Upper lobe of right lung (tissue), 1 donor: ENCODE results near the gene ANKFY1. TPM values are rescaled to one million over a fixed set of nuclear protein-coding genes. Genes with fewer than 3 reads are reported as not detected.

Experiments
- ATAC-seq: fragments of 200-7000 bp; cut with Tn5 transposase; one replicate; pipeline ENCODE4 v1.9.1; 2020; ENCODE audit warnings: mild to moderate bottlenecking, moderate library complexity
- DNase-seq: peaks from one replicate; pipeline ENCODE4 v3.0.0-alpha.2; 2020
- H3K27ac ChIP-seq: fragments of 200-600 bp; one replicate; pipeline ENCODE4 v1.8.0; 2022
- H3K27me3 ChIP-seq: fragments of 200-600 bp; one replicate; pipeline ENCODE4 v1.8.0; 2022; ENCODE audit warnings: mild to moderate bottlenecking
- H3K36me3 ChIP-seq: fragments of 200-600 bp; one replicate; pipeline ENCODE4 v1.8.0; 2022
- H3K4me1 ChIP-seq: fragments of 200-600 bp; one replicate; pipeline ENCODE4 v1.8.0; 2022
- H3K4me3 ChIP-seq: fragments of 200-600 bp; one replicate; pipeline ENCODE4 v1.8.0; 2022; ENCODE audit warnings: mild to moderate bottlenecking
- H3K9me3 ChIP-seq: fragments of 200-600 bp; one replicate; pipeline ENCODE4 v1.8.0; 2022
- intact Hi-C: fragments of 100-400 bp; cut with DNase I; formaldehyde crosslinking; loops from one replicate; pipeline ENCODE4 v1.11.0; 2022
- total RNA-seq: library from RNA; stranded (reverse); fragmentation: NEBNext Ultra II Directional; extraction: Animal tissue kit (Norgen Biotek cat#: 25700); gene quantifications from one replicate; pipeline ENCODE4 v1.2.1, GENCODE V29; 2021
- TF ChIP-seq, protein P1 (sequence below): fragments of 200-600 bp; IDR thresholded peaks from one replicate; pipeline ENCODE4 v1.8.0; 2022; ENCODE audit warnings: antibody characterized with exemption
- donor health status: DM: no; HTN: yes; CAD: no; lungs with severe emphysema.

ANKFY1 gene
- total RNA-seq, 1 donor from 2014 or later = 64.8 TPM

DNA sequence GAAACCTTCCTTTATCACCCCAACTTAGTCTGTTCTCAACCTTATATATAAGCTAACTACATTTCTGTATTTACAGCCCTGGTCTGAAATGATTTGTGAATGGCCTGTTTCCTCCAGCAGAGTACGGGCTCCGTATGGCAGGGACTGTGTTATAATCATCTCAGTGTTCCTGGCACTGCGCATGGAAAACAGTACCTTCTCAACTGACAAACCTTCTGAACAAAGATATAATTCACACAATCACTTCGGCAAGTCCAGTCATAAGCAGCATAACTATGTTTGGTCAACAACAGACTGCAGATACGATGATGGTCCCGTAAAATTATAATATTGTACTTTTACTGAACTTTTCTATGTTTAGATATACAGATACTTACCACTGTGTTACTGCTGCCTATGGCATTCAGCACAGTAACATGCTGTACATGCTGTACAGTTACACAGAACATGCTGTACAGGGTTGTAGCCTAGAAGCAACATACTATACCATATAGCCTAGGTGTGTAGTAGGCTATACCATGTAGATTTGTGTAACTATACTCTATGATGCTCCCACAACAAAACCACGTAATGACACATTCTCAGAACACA is 30.0 kb downstream of the ANKFY1 start:
- ATAC-seq (no peak), DNase-seq (no peak)
- Histone ChIP-seq H3K9me3 (no peaks in the 10 kb centered on the region), H3K27me3 (no peaks in the 10 kb centered on the region), H3K36me3 (peaks cover 66% of the 10 kb centered on the region), H3K27ac (no peak overlapping the region), H3K4me1 (peaks cover 20% of the 10 kb centered on the region), H3K4me3 (no peak overlapping the region)
- TF ChIP-seq, protein P1, sequence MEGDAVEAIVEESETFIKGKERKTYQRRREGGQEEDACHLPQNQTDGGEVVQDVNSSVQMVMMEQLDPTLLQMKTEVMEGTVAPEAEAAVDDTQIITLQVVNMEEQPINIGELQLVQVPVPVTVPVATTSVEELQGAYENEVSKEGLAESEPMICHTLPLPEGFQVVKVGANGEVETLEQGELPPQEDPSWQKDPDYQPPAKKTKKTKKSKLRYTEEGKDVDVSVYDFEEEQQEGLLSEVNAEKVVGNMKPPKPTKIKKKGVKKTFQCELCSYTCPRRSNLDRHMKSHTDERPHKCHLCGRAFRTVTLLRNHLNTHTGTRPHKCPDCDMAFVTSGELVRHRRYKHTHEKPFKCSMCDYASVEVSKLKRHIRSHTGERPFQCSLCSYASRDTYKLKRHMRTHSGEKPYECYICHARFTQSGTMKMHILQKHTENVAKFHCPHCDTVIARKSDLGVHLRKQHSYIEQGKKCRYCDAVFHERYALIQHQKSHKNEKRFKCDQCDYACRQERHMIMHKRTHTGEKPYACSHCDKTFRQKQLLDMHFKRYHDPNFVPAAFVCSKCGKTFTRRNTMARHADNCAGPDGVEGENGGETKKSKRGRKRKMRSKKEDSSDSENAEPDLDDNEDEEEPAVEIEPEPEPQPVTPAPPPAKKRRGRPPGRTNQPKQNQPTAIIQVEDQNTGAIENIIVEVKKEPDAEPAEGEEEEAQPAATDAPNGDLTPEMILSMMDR = no peak
- intact Hi-C loops = no loop called here

GRCh38 chr17:4232168-4232813 is 31.5 kb downstream of the ANKFY1 start:
- no peaks in the 10 kb centered on the region for H3K9me3 ChIP-seq
- no peak overlapping the region for H3K4me3 ChIP-seq
- no peak overlapping the region for H3K27ac ChIP-seq
- no peak for ATAC-seq
- TF ChIP-seq, protein P1 = no peak
- DNase-seq = no peak
- H3K36me3 ChIP-seq = peaks cover 53% of the 10 kb centered on the region
- no peaks in the 10 kb centered on the region for H3K27me3 ChIP-seq
- intact Hi-C loops = no loop called here
- H3K4me1 ChIP-seq = peaks cover 20% of the 10 kb centered on the region

DNA sequence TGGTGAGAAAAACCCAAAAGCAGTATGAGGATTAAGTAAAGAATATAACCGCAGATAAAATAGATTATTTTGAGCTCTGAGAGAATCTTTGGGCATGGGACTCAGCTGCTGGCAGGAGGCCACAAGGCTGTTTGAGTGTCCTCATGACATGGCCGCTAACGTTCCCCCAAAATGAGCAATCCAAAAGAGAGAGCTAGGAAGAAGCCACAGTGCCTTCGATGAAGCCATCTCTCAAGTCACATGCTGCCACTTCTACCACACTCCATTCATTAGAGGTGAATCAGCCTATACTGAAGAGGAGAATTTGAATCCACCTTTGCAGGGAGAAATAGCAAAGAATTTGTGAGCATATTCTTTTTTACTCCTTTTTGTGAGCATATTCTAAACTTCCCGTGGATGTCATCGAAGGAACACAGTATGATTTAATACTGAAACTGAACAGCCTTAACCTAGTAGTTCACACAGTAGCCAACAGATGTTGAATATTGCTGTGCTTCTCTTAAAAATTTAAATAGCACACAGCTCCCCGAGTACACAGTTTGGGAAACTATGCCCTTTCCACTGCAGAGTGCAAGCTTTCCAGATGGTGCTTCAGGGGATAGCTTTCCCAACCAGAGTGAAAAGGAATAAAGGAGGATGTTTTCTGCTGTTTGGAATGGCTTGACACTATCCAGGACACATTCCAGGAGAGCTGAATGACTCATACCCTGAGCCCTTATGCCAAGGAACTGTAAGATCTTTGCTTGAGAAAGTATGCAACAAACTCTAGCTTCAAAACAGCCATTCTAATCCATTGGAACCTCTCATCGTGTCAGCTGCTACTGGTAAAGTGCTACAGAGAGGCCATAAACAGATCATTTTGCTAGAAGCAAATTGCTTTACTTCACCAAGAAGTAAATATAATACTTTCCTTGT is 33.9 kb downstream of the ANKFY1 start:
- H3K27ac ChIP-seq = peak overlapping the region; percentile 69
- peaks cover 20% of the 10 kb centered on the region for H3K4me1 ChIP-seq
- DNase-seq (no peak), ATAC-seq (peak; percentile 95)
- H3K9me3 ChIP-seq = no peaks in the 10 kb centered on the region
- peaks cover 48% of the 10 kb centered on the region for H3K36me3 ChIP-seq
- no peak overlapping the region for H3K4me3 ChIP-seq
- TF ChIP-seq, protein P1 = no peak
- no peaks in the 10 kb centered on the region for H3K27me3 ChIP-seq
- intact Hi-C loops = no loop called here

DNA sequence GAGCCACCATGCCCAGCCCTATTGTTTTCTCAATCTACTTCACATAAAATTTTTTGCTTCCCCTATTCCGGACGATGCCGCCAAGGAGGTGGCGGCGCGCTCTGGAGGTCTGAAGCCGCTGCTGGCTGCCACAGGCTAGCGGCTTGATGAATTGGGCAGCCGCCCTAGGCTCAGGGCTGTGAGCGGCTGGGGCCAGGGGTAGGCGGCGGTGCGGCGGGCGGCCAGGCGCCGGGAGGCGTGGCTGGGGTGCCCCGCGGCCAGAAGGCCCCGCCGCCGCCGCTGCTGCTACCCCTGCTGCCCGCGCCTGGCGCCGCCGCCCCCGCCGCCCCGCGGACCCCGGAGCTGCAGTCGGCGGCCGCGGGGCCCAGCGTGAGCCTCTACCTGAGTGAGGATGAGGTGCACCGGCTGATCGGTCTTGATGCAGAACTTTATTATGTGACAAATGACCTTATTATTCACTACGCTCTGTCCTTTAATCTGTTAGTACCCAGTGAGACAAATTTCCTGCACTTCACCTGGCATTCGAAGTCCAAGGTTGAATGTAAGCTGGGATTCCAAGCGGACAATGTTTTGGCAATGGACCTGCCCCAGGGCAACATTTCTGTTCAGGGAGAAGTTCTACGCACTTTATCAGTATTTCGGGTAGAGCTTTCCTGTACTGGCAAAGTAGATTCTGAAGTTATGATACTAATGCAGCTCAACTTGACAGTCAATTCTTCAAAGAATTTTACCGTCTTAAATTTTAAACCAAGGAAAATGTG is 41.7 kb downstream of the ANKFY1 start:
- DNase-seq = no peak

GRCh38 chr17:4221163-4221562 is 42.6 kb downstream of the ANKFY1 start:
- ATAC-seq (no peak), DNase-seq (no peak)
- Histone ChIP-seq H3K9me3 (no peaks in the 10 kb centered on the region), H3K4me3 (no peak overlapping the region), H3K4me1 (no peaks in the 10 kb centered on the region), H3K27me3 (no peaks in the 10 kb centered on the region), H3K27ac (no peak overlapping the region), H3K36me3 (peaks cover 33% of the 10 kb centered on the region)
- intact Hi-C loops = no loop called here
- TF ChIP-seq, protein P1 = no peak

More for the DNA sequence above, 41.7 kb downstream of the ANKFY1 start:
- TF ChIP-seq, protein P1 = no peak
- Histone ChIP-seq H3K36me3 (peaks cover 27% of the 10 kb centered on the region), H3K4me3 (no peak overlapping the region), H3K4me1 (no peaks in the 10 kb centered on the region), H3K27ac (no peak overlapping the region), H3K9me3 (no peaks in the 10 kb centered on the region), H3K27me3 (no peaks in the 10 kb centered on the region)
- no peak for ATAC-seq
- intact Hi-C loops = no loop called here
